Pancreas (tissue), 10 donors: Measurements from ENCODE around the gene CASP4. TPM values are rescaled to one million over a fixed set of nuclear protein-coding genes. Genes with fewer than 3 reads are reported as not detected.
"Not testable (repeated sequence)": the region's sequence is repeated elsewhere in the genome, so short reads cannot be mapped to it uniquely, and the experiment has no call there.

Source experiments
- ATAC-seq, 4 donors: fragments of 200-7000 bp; cut with Tn5 transposase; one replicate each; pipeline versions ENCODE4 v1.8.0 to v1.9.1; 2020; ENCODE audit warnings: mild to moderate bottlenecking in 4 of 4, moderate library complexity in 4 of 4
- DNase-seq, 6 donors: peaks; one replicate each; pipeline ENCODE4 v3.0.0-alpha.2; 2020
- FAIRE-seq: peaks from 2 replicates; lab custom pipeline; 2012; peaks lifted over from hg19 to GRCh38; lab: Jason Lieb, UNC
- H3K27ac ChIP-seq, 4 donors: fragments of 200-600 bp; sonication (generic); 1 replicate in 3 of 4; 2 replicates in 1 of 4; pipeline versions ENCODE4 v1.5.0 to v1.8.0; 2020
- H3K27me3 ChIP-seq, 4 donors: fragments of 200-600 bp; one replicate each; pipeline ENCODE4 v1.8.0; 2021
- H3K36me3 ChIP-seq, 3 donors: fragments of 200-600 bp; sonication (generic) in 1 of 3; one replicate each; pipeline versions ENCODE4 v1.5.0 to v1.8.0; 2020 to 2021
- H3K4me1 ChIP-seq, 3 donors: fragments of 200-600 bp; one replicate each; pipeline ENCODE4 v1.8.0; 2021
- H3K4me3 ChIP-seq, 4 donors: fragments of 200-600 bp; sonication (generic) in 2 of 4; one replicate each; pipeline versions ENCODE4 v1.5.0 to v1.8.0; 2020 to 2021
- H3K9me3 ChIP-seq, 4 donors: fragments of 200-600 bp; one replicate each; pipeline ENCODE4 v1.8.0; 2021
- WGBS, 2 donors: extraction: QIAGEN DNeasy Blood & Tissue Kit; methylation state at CpG; one replicate each; pipeline ENCODE4 v1.1.7; 2013; 5-methylcytosine and 5-hydroxymethylcytosine counted together
- intact Hi-C, 3 donors: fragments of 100-400 bp; cut with DNase I; formaldehyde crosslinking; loops; one replicate each; pipeline versions ENCODE4 v1.11.1 to v1.14.2; 2022
- polyA plus RNA-seq, 2 donors: library from polyadenylated mRNA; stranded (reverse); fragments of 200-250 nt; gene quantifications; one replicate each; pipeline ENCODE4 v1.2.3, GENCODE V29; 2013
- total RNA-seq, 6 donors: library from RNA; stranded (reverse); fragmentation: NEBNext Ultra II Directional in 4 of 6; extraction: Animal tissue kit (Norgen Biotek cat#: 25700) in 4 of 6; gene quantifications; one replicate each; pipeline versions ENCODE4 v1.2.1 to v1.2.4, GENCODE V29; 2021 to 2023
- TF ChIP-seq, protein P1 (sequence below), 4 donors: fragments of 200-600 bp; sonication (generic) in 3 of 4; IDR thresholded peaks; one replicate each; pipeline versions ENCODE4 v1.5.0 to v1.8.0; 2021; ENCODE audit warnings: antibody characterized with exemption in 4 of 4
- donor health status: healthy with polysubstance abuse.
- donor health status: DM: no; HTN: no; CAD: no; lungs with moderate emphysema.
- donor health status: DM: no; HTN: no; CAD: no.
- donor health status: control.
- donor health status: control.
- donor health status: Bipolar disorder and iron deficiency.
- donor health status: DM: yes; HTN: yes; CAD: no.
- donor health status: DM: no; HTN: no; CAD: no.
- donor health status: DM: no; HTN: no; CAD: no.
- donor health status: DM: yes; HTN: yes; CAD: no.

CASP4 gene
- total and polyA plus RNA-seq, 8 donors: 29.7 to 60.8 (median 42.6) TPM

GRCh38 chr11:104992781-104993180 is 24.4 kb upstream of the CASP4 start:
- no peak for FAIRE-seq
- Histone ChIP-seq H3K36me3 (no peaks in the 10 kb centered on the region), H3K4me3 (no peak overlapping the region), H3K27me3 (no peaks in the 10 kb centered on the region), H3K4me1 (peaks cover 0 to 4% (median 0%) of the 10 kb centered on the region in 3 donors), H3K9me3 (no peaks in the 10 kb centered on the region), H3K27ac (no peak overlapping the region)
- 83 to 85% methylated on average over 1 of the region's 1 CpG for WGBS, 2 donors
- TF ChIP-seq, protein P1, sequence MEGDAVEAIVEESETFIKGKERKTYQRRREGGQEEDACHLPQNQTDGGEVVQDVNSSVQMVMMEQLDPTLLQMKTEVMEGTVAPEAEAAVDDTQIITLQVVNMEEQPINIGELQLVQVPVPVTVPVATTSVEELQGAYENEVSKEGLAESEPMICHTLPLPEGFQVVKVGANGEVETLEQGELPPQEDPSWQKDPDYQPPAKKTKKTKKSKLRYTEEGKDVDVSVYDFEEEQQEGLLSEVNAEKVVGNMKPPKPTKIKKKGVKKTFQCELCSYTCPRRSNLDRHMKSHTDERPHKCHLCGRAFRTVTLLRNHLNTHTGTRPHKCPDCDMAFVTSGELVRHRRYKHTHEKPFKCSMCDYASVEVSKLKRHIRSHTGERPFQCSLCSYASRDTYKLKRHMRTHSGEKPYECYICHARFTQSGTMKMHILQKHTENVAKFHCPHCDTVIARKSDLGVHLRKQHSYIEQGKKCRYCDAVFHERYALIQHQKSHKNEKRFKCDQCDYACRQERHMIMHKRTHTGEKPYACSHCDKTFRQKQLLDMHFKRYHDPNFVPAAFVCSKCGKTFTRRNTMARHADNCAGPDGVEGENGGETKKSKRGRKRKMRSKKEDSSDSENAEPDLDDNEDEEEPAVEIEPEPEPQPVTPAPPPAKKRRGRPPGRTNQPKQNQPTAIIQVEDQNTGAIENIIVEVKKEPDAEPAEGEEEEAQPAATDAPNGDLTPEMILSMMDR (IDR thresholded peaks at IDR 0.05): no peak
- no peak for ATAC-seq
- intact Hi-C loops: no loop called here
- DNase-seq: no peak

DNA sequence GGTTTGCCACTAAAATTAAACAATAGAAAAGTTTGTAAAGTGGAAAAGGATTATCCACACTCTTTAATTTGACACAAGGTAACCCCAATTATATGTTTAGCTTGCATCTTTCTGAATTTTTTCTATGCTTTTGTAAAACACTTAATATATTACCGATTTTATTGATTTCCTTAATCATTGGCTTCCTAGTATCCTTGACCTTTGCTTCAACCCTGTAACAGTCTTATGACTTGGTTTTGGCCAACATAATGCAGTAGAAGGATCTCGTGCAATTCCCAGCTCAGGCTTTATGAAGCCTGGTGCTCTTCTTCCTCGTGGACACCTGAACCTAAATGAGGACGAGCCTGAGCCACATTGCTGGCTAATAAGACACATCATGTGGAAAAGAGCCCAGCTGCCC is 23.6 kb upstream of the CASP4 start:
- no peak overlapping the region for H3K27ac ChIP-seq
- intact Hi-C loops: no loop called here
- 30 to 32% methylated on average over 4 of the region's 4 CpGs for WGBS, 2 donors
- H3K9me3 ChIP-seq: no peaks in the 10 kb centered on the region
- FAIRE-seq (no peak), ATAC-seq (no peak), DNase-seq (no peak)
- H3K36me3 ChIP-seq: no peaks in the 10 kb centered on the region
- TF ChIP-seq, protein P1 (IDR thresholded peaks at IDR 0.05): no peak
- peaks cover 0 to 4% (median 0%) of the 10 kb centered on the region in 3 donors for H3K4me1 ChIP-seq
- H3K4me3 ChIP-seq: no peak overlapping the region
- no peaks in the 10 kb centered on the region for H3K27me3 ChIP-seq

DNA sequence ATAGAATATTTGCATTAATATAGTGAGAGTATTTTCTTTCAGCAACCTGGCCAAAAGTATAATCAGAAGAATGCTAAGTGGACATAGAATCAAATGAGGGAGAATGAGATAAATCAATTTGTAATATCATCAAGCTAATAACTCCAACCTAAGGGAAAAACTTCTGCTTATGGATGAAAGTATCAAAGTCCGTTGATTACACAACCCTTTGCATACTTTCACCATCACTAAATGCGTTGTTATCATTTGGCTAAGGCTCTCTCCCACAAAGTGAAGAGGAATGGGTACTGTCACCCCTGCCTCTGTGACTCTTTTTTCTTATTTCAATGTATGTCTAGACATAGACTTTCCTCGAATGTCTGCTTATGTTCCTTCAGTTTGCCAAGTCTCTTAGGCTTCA is 16.4 kb upstream of the CASP4 start:
- no peaks in the 10 kb centered on the region for H3K36me3 ChIP-seq
- intact Hi-C loops: no loop called here
- H3K4me1 ChIP-seq: no peaks in the 10 kb centered on the region
- H3K27ac ChIP-seq: no peak overlapping the region
- TF ChIP-seq, protein P1 (IDR thresholded peaks at IDR 0.05): no peak
- H3K27me3 ChIP-seq: no peaks in the 10 kb centered on the region
- WGBS, 2 donors: 38 to 50% methylated on average over 3 of the region's 3 CpGs
- FAIRE-seq: no peak
- ATAC-seq: no peak
- DNase-seq: no peak
- H3K9me3 ChIP-seq: no peaks in the 10 kb centered on the region
- no peak overlapping the region for H3K4me3 ChIP-seq

GRCh38 chr11:104979839-104980238 is 11.5 kb upstream of the CASP4 start:
- FAIRE-seq (no peak), ATAC-seq (no peak), DNase-seq (no peak)
- Histone ChIP-seq H3K9me3 (no peaks in the 10 kb centered on the region), H3K27ac (no peak overlapping the region), H3K4me3 (no peak overlapping the region), H3K36me3 (no peaks in the 10 kb centered on the region), H3K27me3 (no peaks in the 10 kb centered on the region), H3K4me1 (no peaks in the 10 kb centered on the region)
- 83 to 89% methylated on average over 1 of the region's 1 CpG for WGBS, 2 donors
- intact Hi-C loops: no loop called here
- TF ChIP-seq, protein P1 (IDR thresholded peaks at IDR 0.05): no peak

- DNase-seq (no peak), ATAC-seq (no peak), FAIRE-seq (no peak)
- intact Hi-C loops: no loop called here
- Histone ChIP-seq H3K4me3 (no peak overlapping the region), H3K27me3 (no peaks in the 10 kb centered on the region), H3K4me1 (no peaks in the 10 kb centered on the region), H3K27ac (no peak overlapping the region), H3K9me3 (no peaks in the 10 kb centered on the region), H3K36me3 (no peaks in the 10 kb centered on the region)
- WGBS, 2 donors: 49 to 73% methylated on average over 2 of the region's 2 CpGs
- TF ChIP-seq, protein P1 (IDR thresholded peaks at IDR 0.05): no peak
These were observed 5.2 kb upstream of the CASP4 start for GRCh38 chr11:104973616-104974015.

- DNase-seq, H3K36me3 ChIP-seq, ATAC-seq, FAIRE-seq, H3K27me3 ChIP-seq, H3K9me3 ChIP-seq, H3K27ac ChIP-seq, H3K4me1 ChIP-seq, H3K4me3 ChIP-seq, intact Hi-C loops: not testable (repeated sequence)
- 79 to 85% methylated on average over 8 of the region's 8 CpGs for WGBS, 2 donors
These were observed 4.5 kb upstream of the CASP4 start for GRCh38 chr11:104972924-104973323.
